ENCODE results near the gene RNASEH2A. TPM values are rescaled to one million over a fixed set of nuclear protein-coding genes. Genes with fewer than 3 reads are reported as not detected.

RNASEH2A gene
- total and polyA plus RNA-seq, 2 of the 13 experiments (the other 11 are each of a cell fraction or from before 2014, with no cell fraction given), result 25.1 to 35.8 TPM

DNA sequence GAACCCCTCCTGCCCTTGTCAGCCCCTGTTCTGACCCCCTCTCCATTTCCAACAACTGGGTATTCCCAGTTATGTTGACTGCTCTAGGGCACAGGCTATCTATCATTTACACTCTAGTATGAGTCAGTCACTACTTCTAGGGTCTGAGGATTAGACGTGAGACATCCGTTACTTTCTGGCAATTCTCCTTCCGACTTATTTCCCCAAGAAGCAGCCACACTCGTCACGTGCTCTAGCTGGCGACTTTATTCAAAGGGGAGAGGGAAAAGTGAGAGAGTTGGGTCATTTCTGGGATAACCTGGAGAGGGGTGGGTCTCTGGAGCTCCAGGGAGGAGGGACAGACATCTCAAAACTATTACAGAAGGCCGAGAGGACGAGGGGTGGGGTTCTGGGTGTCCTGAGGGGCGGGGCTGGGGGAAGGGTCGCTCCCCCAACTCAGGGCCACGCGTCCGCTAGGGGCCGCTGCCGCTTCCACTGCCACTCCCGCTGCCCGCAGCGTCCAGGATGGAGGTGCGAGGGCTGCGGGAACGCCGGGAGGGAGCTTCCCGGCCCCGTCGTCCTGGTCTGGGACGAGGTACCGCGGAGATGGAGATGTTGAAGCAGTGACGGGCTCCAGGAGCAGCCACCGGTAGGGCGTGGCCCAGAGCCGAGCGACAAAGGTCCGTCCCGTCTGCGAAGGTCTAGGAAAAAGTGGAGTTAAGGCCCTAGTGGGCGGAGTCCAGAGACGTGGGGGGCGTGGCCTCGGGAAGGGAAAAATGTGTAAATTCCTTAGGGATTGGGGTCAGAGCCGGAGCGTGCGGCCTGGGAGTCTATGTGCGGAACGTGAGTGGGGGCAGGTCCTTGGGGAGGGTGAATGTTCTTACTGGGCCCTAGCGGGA, 19.1 kb downstream of the RNASEH2A start (continued):
- peak; percentile 42; the same call in 1 of the 2 replicates for TF ChIP-seq ZNF280D (CRISPR knock-in tag; IDR thresholded peaks at IDR 0.05)
- TF ChIP-seq RBM22 (optimal IDR thresholded peaks at IDR 0.05; ENCODE audit: low read length), result no peak
- TF ChIP-seq, protein P1, sequence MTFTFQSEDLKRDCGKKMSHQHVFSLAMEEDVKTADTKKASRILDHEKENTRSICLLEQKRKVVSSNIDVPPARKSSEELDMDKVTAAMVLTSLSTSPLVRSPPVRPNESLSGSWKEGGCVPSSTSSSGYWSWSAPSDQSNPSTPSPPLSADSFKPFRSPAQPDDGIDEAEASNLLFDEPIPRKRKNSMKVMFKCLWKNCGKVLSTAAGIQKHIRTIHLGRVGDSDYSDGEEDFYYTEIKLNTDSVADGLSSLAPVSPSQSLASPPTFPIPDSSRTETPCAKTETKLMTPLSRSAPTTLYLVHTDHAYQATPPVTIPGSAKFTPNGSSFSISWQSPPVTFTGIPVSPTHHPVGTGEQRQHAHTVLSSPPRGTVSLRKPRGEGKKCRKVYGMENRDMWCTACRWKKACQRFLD (CRISPR knock-in tag; IDR thresholded peaks at IDR 0.05; ENCODE audit: borderline replicate concordance), result 0 out of 2 replicates have a peak, but pooled peaks have one; percentile 31
- TF ChIP-seq, protein P2, sequence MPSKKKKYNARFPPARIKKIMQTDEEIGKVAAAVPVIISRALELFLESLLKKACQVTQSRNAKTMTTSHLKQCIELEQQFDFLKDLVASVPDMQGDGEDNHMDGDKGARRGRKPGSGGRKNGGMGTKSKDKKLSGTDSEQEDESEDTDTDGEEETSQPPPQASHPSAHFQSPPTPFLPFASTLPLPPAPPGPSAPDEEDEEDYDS (CRISPR knock-in tag; IDR thresholded peaks at IDR 0.05), result no peak
- TF ChIP-seq TAF15 (IDR thresholded peaks at IDR 0.05; ENCODE audit: low read depth, low read length, poor library complexity, severe bottlenecking), result peak; percentile 44
- peak; percentile 51 for TF ChIP-seq PHF8 (CRISPR knock-in tag; IDR thresholded peaks at IDR 0.05)
- TF ChIP-seq SYNCRIP (IDR thresholded peaks at IDR 0.05; ENCODE audit: insufficient read depth, low read depth, low read length), result no peak
- TF ChIP-seq, protein P3, sequence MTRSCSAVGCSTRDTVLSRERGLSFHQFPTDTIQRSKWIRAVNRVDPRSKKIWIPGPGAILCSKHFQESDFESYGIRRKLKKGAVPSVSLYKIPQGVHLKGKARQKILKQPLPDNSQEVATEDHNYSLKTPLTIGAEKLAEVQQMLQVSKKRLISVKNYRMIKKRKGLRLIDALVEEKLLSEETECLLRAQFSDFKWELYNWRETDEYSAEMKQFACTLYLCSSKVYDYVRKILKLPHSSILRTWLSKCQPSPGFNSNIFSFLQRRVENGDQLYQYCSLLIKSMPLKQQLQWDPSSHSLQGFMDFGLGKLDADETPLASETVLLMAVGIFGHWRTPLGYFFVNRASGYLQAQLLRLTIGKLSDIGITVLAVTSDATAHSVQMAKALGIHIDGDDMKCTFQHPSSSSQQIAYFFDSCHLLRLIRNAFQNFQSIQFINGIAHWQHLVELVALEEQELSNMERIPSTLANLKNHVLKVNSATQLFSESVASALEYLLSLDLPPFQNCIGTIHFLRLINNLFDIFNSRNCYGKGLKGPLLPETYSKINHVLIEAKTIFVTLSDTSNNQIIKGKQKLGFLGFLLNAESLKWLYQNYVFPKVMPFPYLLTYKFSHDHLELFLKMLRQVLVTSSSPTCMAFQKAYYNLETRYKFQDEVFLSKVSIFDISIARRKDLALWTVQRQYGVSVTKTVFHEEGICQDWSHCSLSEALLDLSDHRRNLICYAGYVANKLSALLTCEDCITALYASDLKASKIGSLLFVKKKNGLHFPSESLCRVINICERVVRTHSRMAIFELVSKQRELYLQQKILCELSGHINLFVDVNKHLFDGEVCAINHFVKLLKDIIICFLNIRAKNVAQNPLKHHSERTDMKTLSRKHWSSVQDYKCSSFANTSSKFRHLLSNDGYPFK (CRISPR knock-in tag; IDR thresholded peaks at IDR 0.05; ENCODE audit: borderline replicate concordance), result 0 out of 2 replicates have a peak, but pooled peaks have one; percentile 41
- 0 out of 2 replicates have a peak, but pooled peaks have one; percentile 28 for TF ChIP-seq RXRB (CRISPR knock-in tag; IDR thresholded peaks at IDR 0.05; ENCODE audit: borderline replicate concordance)
- no peak for TF ChIP-seq CCAR2 (optimal IDR thresholded peaks at IDR 0.05; ENCODE audit: low read depth, low read length)
- TF ChIP-seq ZNF24 (IDR thresholded peaks at IDR 0.05), result no peak
- TF ChIP-seq, protein P4, sequence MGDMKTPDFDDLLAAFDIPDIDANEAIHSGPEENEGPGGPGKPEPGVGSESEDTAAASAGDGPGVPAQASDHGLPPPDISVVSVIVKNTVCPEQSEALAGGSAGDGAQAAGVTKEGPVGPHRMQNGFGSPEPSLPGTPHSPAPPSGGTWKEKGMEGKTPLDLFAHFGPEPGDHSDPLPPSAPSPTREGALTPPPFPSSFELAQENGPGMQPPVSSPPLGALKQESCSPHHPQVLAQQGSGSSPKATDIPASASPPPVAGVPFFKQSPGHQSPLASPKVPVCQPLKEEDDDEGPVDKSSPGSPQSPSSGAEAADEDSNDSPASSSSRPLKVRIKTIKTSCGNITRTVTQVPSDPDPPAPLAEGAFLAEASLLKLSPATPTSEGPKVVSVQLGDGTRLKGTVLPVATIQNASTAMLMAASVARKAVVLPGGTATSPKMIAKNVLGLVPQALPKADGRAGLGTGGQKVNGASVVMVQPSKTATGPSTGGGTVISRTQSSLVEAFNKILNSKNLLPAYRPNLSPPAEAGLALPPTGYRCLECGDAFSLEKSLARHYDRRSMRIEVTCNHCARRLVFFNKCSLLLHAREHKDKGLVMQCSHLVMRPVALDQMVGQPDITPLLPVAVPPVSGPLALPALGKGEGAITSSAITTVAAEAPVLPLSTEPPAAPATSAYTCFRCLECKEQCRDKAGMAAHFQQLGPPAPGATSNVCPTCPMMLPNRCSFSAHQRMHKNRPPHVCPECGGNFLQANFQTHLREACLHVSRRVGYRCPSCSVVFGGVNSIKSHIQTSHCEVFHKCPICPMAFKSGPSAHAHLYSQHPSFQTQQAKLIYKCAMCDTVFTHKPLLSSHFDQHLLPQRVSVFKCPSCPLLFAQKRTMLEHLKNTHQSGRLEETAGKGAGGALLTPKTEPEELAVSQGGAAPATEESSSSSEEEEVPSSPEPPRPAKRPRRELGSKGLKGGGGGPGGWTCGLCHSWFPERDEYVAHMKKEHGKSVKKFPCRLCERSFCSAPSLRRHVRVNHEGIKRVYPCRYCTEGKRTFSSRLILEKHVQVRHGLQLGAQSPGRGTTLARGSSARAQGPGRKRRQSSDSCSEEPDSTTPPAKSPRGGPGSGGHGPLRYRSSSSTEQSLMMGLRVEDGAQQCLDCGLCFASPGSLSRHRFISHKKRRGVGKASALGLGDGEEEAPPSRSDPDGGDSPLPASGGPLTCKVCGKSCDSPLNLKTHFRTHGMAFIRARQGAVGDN (CRISPR knock-in tag; IDR thresholded peaks at IDR 0.05), result peak; percentile 76
- 0 out of 2 replicates have a peak, but pooled peaks have one; percentile 53 for TF ChIP-seq ZNF607 (CRISPR knock-in tag; IDR thresholded peaks at IDR 0.05; ENCODE audit: borderline replicate concordance)
- no peak for TF ChIP-seq ZNF883 (CRISPR knock-in tag; IDR thresholded peaks at IDR 0.05; ENCODE audit: not compliant biosample characterization)
- no peak for TF ChIP-seq BORCS8-MEF2B (CRISPR knock-in tag; IDR thresholded peaks at IDR 0.05)
